HG03025 (cell line): Measurements from ENCODE around the gene CLIP2.
"Not testable (repeated sequence)": the region's sequence is repeated elsewhere in the genome, so short reads cannot be mapped to it uniquely, and the experiment has no call there.

Experiments used
- ATAC-seq: cut with Tn5 transposase; IDR thresholded peaks from one replicate; pipeline ENCODE4 v1.9.1; 2021; ENCODE audit warnings: mild to moderate bottlenecking, moderate library complexity; ENCODE audit not compliant: unreplicated experiment, low FRiP score

CLIP2 gene

DNA sequence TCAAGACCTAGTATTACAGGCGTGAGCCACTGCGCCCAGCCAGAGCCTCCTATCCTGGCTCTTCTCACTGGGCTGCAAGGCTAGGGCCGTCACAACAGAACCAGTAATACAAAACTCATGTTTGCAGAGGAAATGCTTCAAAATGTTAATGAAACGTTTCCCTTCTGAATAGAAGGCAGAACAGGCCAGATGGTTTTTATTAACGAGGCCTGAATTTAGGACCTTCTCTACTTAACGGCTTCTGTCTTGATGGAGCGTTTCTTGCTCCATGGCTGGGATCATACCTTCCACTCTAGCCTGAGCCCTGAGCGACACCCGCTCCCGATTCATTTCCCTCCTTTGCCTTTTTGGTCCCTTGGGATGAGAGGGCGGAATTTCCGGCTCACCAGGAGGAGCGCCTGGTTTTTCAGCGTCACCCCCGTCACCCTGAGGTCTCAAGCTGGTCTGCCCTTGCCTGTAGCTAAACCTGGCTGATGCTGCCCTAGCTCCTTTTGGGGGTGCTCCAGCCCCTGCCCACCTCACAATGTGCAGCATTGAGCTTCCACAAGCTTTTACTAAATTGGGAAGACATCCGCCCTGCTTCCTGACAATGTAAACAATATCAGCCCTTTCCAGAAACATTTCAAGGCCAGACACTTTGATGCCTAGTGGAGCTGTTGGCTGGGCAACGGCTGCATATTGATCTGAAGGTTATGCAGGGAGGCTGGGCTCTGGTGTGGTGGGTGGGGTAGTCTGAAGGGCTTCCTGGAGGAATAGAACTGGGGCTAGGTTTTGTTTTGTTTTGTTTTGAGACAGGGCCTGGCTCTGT lies 5.2 kb downstream of the CLIP2 start:
- ATAC-seq, result no peak

DNA sequence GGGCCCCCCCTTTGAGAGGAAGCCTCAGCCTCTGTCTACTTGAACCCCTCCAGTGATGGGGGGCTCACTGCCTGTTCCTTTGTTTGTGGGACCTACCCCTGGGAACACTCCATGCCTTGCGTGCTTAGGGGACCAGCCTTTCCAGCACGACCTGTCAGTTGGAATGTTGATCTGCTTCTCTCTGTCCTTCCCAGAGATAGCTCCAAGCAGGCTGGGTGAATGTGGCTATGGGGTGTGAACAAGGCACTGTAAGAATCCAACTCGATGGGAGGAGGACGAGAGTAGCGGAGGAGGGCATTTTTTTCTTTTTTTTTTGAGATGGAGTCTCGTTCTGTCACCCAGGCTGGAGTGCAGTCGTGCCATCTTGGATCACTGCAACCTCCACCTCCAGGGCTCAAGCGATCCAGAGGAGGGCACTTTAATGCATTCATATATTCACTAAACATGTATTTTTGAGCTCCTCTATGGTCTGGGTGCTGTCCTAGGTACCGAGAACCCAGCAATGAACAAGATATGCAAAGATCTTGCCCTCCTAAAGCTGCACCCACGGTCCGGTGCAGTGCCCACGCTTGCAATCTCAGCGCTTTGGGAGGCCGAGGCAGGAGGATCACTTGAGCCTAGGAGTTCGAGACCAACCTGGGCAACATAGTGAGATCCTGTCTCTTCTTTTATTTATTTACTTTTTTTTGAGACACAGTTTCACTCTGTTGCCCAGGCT lies 8.5 kb downstream of the CLIP2 start:
- ATAC-seq, result no peak

DNA sequence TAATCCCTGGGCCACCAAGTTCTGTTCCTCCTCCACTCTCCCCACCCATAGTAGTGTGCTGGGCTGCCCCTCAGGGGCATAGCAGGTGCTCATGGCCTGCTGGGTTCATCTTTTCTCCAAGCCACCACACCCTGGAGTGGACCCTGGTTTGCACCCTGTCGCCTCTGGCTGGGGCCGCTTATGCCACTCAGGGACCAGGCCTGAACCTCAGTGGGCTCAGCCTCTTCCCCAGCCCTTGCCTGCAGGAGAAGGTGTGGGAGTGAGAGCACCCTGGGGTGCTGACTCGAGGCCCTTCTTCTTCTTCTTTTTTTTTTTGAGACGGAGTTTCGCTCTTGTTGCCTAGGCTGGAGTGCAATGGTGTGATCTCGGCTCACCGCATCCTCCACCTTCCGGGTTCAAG lies 10.2 kb downstream of the CLIP2 start:
- no peak for ATAC-seq

DNA sequence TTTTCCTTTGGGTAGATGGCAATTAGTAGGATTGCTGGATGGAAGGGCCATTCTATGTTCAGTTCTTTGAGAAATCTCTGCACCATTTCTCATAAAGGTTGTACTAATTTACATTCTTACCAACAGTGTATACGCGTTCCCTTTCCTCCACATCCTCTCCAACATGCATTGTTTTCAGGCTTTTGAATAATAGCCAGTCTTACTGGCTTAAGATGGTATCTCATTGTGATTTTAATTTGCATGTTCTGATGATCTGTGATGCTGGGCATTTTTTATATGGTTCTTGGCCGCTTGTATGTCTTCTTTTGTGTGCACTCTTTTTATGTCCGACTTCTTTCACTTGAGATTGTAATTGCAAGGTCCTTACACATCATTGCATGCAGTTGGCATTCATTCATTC lies 11.7 kb downstream of the CLIP2 start:
- ATAC-seq, result no peak

DNA sequence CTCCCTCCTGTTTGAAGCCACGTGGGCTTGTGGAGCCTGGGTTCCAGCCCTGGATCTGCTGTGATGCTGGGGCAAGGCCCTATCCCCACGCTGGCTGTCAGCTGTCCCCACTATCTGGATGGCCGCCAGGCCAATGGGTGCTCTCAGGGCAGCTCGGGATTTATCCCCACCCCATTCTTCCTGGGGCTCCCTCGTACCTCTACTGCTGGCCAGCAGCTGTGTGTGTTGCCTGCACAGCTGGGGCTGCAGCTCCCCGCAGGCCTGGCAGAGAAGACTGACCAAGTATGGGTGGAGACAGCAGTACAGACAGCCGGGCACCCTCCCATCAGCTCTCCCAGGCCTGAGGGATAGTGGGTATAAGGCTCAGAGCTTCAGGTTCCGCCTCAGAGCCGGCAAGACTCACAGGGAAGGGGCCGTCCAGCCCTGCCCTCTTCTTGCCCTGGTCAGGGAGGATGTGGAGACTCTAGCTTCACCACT lies 13.6 kb downstream of the CLIP2 start:
- ATAC-seq, result no peak

DNA sequence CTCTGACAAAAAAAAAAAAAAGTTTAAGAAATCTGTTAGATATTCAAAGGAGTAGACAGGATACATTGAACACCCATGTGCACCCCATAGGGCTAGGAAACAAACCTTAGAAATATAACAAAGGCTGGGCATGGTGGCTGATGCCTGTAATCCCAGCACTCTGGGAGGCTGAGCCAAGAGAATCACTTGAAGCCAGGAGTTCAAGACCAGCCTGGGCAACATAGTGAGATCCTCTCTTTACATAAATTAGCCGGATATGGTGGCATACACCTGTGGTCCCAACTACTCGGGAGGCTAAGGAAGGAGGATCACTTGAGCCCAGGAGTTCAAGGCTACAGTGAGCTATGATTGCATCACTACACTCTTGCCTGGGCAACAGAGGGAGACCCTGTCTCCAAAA lies 15.3 kb downstream of the CLIP2 start:
- ATAC-seq, result no peak

DNA sequence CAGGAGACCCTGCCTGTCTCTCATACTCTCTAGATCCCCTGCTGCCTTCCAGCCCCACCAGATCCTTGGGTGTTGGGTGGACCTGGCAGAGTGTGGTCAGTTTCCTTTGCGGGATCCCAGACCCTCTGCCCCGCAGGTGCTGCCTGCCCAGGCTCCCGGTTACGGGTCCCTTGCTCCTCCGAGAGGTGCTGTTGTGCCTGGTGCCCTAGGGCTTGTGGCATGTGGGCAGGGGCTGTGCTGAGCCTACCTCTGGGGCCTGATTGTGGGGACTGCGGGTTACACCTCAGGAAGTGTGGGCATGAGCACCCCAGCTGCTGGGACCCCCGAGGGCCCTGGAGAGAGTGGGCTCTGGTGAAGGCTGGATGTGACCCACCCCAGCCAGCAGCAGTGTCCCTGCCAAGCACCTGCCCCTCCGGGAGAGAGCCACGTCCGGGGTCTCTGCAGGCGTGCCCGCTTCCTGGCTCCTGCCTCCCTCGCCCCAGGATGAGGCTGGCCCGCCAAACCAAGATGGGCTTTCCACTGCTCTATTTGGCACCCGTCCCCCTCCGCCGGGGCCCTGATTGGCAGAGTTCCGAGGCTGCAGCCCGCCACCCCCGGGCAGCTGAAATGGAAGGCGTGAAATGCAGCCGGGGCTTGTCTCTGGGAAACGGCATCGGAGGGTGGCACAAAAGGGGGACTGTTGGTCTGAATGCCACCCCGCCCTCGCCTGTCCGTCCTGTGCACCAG lies 17.0 kb downstream of the CLIP2 start:
- ATAC-seq, result no peak

DNA sequence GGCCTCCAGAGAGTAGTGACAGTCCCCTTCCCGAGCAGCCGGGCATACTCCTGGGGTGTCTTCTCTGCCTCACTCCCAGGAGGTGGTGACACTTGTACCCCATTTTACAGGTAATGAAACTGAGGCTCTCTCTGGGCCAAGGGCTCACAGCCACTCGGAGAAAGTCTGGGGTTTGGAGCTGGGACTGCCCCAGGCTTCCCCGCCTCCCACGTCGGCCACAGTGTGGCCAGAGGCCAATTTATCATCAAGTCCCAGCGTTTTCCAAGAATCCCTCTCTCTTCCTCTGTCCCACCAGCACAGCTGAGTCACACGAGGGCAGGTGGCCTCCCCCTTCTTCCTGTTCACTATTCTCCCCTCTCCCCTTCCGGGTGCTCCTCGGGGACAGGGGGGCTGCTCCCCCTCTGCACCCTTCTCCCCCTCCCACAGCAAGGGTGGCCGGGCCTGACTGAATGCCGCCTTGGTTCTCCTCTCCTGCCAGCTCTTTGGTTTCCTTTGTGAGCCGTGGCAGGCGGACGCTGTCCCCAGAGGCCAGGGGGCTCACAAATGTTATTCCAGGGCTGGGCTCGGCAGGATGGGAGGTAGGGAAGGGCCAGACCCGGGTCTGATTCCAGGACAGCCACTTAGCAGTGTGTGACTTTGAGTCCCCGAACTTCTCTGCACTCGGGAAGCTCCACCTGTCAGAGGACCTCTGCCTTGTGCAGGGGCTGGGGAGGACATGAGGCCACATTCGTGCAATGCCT lies 17.7 kb downstream of the CLIP2 start:
- ATAC-seq, result no peak

DNA sequence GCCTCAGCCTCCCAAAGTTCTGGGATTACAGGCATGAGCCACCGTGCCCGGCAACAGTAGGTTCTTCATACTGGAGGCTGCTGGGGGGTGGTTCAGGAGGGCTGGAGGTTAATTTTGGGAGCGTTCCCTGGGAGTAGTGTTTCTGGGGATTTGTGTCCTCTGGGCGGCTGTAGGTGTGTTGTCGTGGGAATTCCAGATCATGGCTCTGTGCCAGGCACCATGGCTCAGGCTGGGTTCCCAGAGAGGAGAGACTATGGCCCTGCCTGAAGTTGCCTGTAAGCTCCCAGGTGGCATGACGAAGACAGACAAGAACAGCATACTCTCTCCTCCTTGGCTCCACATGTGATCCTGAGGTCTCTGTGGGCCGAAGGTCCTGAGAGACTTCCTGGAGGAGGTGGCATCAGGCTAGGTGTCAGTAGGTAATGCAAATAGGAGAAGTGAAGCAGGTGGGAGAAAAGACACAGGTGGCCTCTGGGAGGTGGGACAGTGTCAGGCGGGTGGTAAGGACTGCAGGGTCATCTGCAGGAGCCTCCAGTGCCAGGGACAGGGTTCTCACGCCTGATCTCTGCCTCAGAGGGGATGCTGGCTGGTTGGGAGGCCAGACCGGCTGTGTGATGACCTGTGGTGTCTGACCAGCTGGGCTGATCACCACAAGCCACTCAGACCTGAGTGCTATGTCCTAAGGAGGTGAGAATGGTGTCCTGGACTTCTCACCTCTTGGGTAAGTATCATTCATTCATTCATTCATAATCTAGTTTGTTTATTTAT lies 18.7 kb downstream of the CLIP2 start:
- ATAC-seq, result no peak

DNA sequence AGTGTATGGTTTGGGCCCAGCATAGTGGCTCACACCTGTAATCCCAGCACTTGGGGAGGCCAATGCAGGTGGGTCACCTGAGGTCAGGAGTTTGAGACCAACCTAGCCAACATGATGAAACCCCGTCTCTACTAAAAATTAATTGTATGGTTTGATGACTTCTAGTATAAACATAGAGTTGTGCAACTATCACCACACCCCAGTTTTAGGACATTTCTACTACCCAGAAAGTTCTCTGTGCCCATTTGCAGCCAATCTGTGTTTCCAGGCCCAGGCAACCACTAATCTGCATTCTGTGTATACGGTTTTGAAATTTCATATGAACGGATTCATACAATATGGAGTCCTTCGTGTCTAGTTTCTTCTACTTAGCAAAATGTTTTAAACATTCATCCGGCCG lies 20.0 kb downstream of the CLIP2 start:
- ATAC-seq, result no peak

DNA sequence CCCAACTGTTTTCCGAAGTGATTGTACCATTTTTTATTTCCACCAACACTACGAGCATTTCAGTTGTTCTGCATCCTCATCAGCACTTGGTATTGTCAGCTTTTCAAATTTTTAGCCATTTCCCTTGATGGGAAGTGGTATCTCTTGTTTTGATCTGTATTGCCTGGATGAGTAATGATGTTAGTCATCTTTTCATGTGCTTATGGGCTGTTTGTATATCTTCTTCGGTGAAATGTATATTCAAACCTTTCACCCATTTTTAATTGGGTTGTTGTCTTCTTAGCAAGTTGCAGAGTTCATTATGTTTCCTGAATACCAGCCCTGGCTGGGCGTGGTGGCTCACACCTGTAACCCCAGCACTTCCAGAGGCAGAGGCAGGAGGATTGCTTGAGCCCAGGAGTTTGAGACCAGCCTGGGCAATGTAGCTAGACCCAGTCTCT lies 22.1 kb downstream of the CLIP2 start:
- no peak for ATAC-seq

DNA sequence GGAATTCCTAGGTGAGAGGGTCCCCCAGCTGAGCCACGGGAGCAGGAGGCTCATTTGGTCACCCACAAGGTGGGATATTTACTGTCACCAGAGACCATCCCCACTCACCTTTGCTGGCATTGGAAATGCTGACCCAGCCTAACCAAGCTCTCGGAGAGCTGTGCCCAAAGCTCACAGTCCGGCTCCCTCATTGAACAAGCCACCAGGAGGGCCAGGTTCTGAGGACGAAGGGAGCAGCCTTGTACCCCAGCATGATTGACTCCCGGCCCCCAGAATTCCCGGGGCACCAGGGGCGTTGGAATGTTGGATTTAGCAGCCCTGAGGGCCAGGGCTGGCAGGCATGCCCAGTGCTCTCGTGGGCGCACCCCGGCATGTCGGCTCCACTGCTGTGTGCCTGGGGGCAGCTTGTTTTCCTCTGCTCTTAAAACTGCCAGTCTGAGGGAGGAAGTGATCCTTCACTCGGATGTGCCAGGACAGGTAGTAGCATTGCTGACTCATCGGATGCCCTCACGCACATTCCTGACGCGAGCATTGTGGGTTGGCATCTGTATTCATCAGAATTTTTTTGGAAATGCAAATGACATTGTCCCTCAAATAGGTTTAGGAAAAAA lies 23.3 kb downstream of the CLIP2 start:
- ATAC-seq, result no peak

DNA sequence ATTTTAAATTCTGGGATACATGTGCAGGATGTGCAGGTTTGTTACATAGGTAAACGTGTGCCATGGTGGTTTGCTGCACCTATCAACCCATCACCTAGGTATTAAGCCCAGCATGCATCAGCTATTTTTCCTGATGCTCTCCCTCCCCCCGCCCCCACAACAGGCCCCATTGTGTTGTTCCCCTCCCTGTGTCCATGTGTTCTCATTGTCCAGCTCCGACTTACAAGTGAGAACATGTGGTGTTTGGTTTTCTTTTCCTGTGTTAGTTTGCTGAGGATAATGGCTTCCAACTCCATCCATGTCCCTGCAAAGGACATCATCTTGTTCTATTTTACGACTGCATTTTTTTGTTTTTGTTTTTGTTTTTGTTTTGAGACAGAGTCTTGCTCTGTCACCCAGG lies 26.7 kb downstream of the CLIP2 start:
- ATAC-seq, result not testable (repeated sequence)

DNA sequence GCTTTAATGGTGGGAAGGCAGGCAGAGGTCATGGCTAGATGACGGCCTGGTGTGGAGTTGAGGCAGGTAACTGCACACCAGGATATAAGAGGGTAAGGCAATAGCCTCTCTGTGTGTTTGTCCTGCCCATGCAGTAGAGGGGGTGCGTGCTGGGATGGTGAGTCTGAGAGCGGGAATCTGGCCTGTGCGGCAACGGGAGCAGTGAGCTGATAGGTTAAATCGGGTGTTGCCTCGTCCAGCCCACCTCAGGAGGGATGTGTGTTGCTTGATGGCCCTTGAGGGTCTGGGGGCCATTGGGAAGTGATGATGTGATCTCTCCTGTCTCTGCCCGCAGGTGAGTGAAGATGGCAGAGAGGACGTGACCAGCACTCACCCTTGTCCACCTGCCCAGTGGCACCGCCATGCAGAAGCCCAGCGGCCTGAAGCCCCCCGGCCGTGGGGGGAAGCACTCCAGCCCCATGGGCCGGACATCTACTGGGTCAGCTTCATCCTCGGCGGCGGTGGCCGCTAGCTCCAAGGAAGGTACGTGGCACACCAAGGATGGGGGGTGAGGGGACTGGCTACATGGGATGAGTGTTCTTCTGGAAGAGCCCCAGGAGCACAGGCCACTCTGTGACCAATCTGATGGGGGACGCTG lies 28.1 kb downstream of the CLIP2 start:
- no peak for ATAC-seq

DNA sequence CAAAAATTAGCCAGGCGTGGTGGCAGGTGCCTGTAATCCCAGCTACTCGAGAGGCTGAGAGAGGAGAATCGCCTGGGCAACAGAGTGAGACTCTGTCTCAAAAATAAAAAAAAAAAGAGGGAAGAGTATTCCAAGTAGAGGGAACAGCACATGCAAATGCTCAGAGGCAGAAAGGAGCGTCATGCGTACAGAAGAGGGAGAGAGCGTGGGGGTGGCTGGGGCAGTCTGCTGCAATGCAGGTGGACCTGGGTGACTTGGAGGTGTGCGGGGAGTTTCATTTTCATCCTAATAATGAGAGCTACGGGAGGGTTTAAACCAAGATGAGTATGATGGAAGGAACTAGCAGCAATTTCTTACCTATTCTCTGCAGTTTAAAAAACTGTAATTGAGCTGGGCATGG lies 28.8 kb downstream of the CLIP2 start:
- no peak for ATAC-seq

DNA sequence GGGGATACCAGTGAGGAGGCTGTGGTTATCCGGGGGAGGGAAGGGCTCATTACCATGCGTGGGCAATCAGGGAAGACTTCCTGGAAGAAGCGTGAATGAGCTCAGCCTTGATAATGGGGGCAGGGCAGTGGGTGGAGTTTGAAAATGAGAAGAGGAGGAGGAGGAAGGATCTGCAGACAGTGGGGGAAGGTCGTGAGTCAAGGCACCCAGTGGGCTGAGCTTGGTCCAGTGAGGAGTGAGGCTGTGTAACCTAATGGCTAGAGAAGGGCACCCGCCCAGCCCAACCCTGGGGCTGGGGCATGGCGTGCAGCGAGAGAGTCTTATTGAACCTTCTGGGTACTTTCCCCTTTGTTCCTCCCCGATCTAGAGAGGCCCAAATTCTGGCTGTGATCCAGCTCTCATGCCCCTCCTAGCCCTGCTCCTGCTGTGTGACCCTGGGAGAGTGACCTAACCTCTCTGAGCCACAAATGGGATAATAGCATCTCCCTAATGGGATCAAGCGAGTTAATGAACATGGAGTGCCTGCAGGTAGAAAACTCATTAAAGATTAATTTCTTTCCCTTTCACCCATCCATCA lies 31.5 kb downstream of the CLIP2 start:
- no peak for ATAC-seq

DNA sequence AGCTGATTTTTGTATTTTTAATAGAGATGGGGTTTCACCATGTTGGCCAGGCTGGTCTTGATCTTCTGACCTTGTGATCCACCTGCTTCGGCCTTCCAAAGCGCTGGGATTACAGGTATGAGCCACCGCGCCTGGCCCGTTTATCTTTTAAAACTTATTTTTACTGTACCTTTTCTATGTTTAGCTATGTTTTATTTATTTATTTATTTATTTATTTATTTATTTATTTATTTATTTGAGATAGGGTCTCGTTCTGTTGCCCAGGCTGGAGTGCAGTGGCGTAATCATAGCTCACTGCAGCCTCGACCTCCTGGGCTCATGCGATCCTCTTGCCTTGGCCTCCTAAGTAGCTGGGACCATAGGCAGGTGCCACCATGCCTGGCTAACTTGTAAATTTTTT lies 33.7 kb downstream of the CLIP2 start:
- ATAC-seq, result not testable (repeated sequence)

DNA sequence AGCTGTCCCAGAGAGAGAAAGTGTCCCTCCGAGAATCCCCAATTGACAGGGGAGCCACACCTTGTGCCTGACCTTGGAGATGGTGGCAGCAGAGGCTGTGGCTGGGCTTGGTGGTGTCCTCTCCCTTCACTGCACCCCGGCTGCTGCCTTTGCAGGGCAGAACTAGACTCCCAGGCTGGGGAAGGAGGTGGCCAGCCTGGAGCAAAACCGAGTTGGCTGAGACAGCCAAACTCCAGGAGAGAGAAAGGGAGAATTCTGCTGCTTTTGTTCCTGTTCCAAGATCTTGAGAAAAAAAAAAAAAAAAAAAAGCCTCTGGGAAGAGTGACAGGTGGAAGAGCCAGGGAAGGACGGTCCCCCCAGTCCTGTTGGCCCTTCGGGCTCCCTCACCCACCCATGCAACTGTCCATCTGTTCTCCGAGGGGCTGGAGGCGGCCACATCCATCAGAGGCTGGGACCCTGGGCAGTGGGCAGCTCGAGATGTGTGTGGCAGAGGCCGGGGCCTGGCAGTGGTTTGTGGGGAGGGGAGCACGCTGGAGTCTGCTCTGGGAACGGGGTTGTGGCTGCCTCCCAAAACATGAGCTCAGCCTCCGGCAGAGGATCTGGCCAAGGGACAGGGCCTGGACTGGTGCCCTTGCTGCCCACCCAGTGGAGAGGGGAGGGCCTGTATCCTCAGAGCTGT lies 35.5 kb downstream of the CLIP2 start:
- no peak for ATAC-seq
